ENCODE measurements around the gene IFNLR1.

DNA sequence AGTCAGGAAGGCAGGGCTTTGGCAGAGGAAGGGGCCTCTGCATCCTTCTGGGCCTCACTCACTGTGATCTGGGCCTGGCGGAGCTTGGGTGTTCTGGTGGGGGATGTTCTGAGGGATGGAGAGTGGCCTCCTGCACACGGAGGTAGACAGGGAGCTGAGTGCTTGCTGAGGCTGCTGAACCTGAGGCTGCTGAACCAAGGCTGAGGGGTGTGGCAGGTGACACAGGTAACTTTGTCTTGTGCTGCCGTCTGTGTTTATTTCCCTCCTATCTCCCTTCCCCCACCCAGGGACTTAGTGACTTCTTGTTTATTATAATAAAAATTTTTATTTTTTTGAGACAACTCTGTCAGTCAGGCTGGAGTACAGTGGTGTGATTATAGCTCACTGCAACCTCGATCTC lies 37.7 kb upstream of the IFNLR1 start:
- TF ChIP-seq, protein P1, sequence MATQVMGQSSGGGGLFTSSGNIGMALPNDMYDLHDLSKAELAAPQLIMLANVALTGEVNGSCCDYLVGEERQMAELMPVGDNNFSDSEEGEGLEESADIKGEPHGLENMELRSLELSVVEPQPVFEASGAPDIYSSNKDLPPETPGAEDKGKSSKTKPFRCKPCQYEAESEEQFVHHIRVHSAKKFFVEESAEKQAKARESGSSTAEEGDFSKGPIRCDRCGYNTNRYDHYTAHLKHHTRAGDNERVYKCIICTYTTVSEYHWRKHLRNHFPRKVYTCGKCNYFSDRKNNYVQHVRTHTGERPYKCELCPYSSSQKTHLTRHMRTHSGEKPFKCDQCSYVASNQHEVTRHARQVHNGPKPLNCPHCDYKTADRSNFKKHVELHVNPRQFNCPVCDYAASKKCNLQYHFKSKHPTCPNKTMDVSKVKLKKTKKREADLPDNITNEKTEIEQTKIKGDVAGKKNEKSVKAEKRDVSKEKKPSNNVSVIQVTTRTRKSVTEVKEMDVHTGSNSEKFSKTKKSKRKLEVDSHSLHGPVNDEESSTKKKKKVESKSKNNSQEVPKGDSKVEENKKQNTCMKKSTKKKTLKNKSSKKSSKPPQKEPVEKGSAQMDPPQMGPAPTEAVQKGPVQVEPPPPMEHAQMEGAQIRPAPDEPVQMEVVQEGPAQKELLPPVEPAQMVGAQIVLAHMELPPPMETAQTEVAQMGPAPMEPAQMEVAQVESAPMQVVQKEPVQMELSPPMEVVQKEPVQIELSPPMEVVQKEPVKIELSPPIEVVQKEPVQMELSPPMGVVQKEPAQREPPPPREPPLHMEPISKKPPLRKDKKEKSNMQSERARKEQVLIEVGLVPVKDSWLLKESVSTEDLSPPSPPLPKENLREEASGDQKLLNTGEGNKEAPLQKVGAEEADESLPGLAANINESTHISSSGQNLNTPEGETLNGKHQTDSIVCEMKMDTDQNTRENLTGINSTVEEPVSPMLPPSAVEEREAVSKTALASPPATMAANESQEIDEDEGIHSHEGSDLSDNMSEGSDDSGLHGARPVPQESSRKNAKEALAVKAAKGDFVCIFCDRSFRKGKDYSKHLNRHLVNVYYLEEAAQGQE (IDR thresholded peaks at IDR 0.05; ENCODE audit: low read depth): no peak
- TF ChIP-seq TAF1 (IDR thresholded peaks at IDR 0.05; ENCODE audit: low read depth) (no peak), TEAD4 (IDR thresholded peaks at IDR 0.05) (no peak)
- TF ChIP-seq, protein P2, sequence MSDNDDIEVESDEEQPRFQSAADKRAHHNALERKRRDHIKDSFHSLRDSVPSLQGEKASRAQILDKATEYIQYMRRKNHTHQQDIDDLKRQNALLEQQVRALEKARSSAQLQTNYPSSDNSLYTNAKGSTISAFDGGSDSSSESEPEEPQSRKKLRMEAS (IDR thresholded peaks at IDR 0.05): no peak
